Lung (tissue), 12 donors: Measurements from ENCODE around the gene STK24. TPM values are rescaled to one million over a fixed set of nuclear protein-coding genes. Genes with fewer than 3 reads are reported as not detected.

Experiments
- ATAC-seq: fragments of 200-7000 bp; cut with Tn5 transposase; one replicate; pipeline ENCODE4 v1.9.1; 2020; ENCODE audit warnings: moderate number of reproducible peaks; ENCODE audit not compliant: insufficient read depth, low FRiP score
- DNase-seq, 3 donors: peaks; one replicate each; pipeline ENCODE4 v3.0.0-alpha.2; 2013 to 2017
- H3K27ac ChIP-seq, 2 donors: one replicate each; pipeline ENCODE4 v1.5.1; 2013; ENCODE audit warnings: mild to moderate bottlenecking in 2 of 2, moderate library complexity in 2 of 2, control low read depth in 1 of 2, inconsistent platforms in 1 of 2, low read depth in 1 of 2, low read length in 1 of 2
- H3K27me3 ChIP-seq, 3 donors: one replicate each; pipeline ENCODE4 v1.5.1; 2013; ENCODE audit warnings: low read length in 2 of 3; ENCODE audit not compliant: control insufficient read depth in 3 of 3, insufficient read depth in 3 of 3
- H3K36me3 ChIP-seq, 4 donors: one replicate each; pipeline ENCODE4 v1.5.1; 2013; ENCODE audit warnings: low read length in 4 of 4, mild to moderate bottlenecking in 1 of 4, moderate library complexity in 1 of 4; ENCODE audit not compliant: control insufficient read depth in 4 of 4, insufficient read depth in 4 of 4
- H3K4me1 ChIP-seq, 5 donors: one replicate each; pipeline ENCODE4 v1.5.1; 2013; ENCODE audit warnings: low read length in 5 of 5, mild to moderate bottlenecking in 2 of 5, moderate library complexity in 1 of 5; ENCODE audit not compliant: control insufficient read depth in 5 of 5, insufficient read depth in 5 of 5
- H3K4me3 ChIP-seq: one replicate; pipeline ENCODE4 v1.5.1; 2013; ENCODE audit warnings: mild to moderate bottlenecking, control low read depth, moderate library complexity
- H3K9ac ChIP-seq, 2 donors: one replicate each; pipeline ENCODE4 v1.5.1; 2013; ENCODE audit warnings: low read length in 2 of 2, control low read depth in 1 of 2; ENCODE audit not compliant: insufficient read depth in 1 of 2
- H3K9me3 ChIP-seq, 4 donors: one replicate each; pipeline ENCODE4 v1.5.1; 2013; ENCODE audit warnings: low read length in 3 of 4, mild to moderate bottlenecking in 1 of 4, moderate library complexity in 1 of 4; ENCODE audit not compliant: control insufficient read depth in 4 of 4, insufficient read depth in 3 of 4
- WGBS, 2 donors: extraction: QIAGEN DNeasy Blood & Tissue Kit; methylation state at CpG; one replicate each; pipeline ENCODE4 v1.1.7; 2013; 5-methylcytosine and 5-hydroxymethylcytosine counted together
- polyA plus RNA-seq, 2 donors: library from polyadenylated mRNA; stranded (reverse); fragments of 200-250 nt; gene quantifications; one replicate each; pipeline ENCODE4 v1.2.1, GENCODE V29; 2013
- total RNA-seq, 2 donors: library from RNA; depleted of rRNA in 1 of 2; stranded (reverse); fragments of >200 nt in 1 of 2; gene quantifications; one replicate each; pipeline ENCODE4 v1.2.1, GENCODE V29; 2014 to 2021
- TF ChIP-seq, protein P1 (sequence below): IDR thresholded peaks from 2 replicates; pipeline ENCODE4 v1.5.1; 2012; ENCODE audit warnings: mild to moderate bottlenecking; ENCODE audit errors: control extremely low read depth, extremely low read depth
- donor health status: control.
- donor health status: control.
- donor health status: Bipolar disorder and iron deficiency.
- donor health status: healthy.
- donor health status: DM: yes; HTN: yes; CAD: no.

The STK24 gene
- total and polyA plus RNA-seq, 4 donors, result 38.0 to 102 (median 64.5) TPM

DNA sequence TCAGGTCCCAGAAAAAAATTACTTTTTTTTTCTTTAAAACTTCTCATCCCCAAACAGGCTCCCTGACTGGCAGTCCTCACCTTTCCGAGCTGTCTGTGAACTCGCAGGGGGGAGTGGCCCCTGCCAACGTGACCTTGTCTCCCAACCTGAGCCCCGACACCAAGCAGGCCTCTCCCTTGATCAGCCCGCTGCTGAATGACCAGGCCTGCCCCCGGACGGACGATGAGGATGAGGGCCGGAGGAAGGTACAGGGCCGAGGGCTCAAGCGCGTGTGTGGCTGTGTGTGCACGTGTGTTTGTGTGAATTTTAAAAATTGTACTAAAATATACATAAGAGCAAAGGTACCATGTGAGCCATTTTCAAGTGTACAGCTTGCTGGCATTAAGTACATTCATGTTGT, 167.6 kb downstream of the STK24 start:
- Histone ChIP-seq H3K4me1 (peaks cover 0 to 16% (median 1%) of the 10 kb centered on the region in 5 donors), H3K9me3 (no peaks in the 10 kb centered on the region), H3K9ac (no peak overlapping the region), H3K27ac (no peak overlapping the region), H3K27me3 (no peaks in the 10 kb centered on the region), H3K36me3 (peaks cover 2 to 20% (median 5%) of the 10 kb centered on the region in 4 donors), H3K4me3 (no peak overlapping the region)
- TF ChIP-seq, protein P1, sequence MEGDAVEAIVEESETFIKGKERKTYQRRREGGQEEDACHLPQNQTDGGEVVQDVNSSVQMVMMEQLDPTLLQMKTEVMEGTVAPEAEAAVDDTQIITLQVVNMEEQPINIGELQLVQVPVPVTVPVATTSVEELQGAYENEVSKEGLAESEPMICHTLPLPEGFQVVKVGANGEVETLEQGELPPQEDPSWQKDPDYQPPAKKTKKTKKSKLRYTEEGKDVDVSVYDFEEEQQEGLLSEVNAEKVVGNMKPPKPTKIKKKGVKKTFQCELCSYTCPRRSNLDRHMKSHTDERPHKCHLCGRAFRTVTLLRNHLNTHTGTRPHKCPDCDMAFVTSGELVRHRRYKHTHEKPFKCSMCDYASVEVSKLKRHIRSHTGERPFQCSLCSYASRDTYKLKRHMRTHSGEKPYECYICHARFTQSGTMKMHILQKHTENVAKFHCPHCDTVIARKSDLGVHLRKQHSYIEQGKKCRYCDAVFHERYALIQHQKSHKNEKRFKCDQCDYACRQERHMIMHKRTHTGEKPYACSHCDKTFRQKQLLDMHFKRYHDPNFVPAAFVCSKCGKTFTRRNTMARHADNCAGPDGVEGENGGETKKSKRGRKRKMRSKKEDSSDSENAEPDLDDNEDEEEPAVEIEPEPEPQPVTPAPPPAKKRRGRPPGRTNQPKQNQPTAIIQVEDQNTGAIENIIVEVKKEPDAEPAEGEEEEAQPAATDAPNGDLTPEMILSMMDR, result no peak
- 96 to 98% methylated on average over 13 of the region's 13 CpGs for WGBS, 2 donors
- no peak for DNase-seq
- ATAC-seq, result no peak

- TF ChIP-seq, protein P1, result no peak
- Histone ChIP-seq H3K4me3 (no peak overlapping the region), H3K9me3 (no peaks in the 10 kb centered on the region), H3K9ac (no peak overlapping the region), H3K27ac (no peak overlapping the region), H3K4me1 (peaks cover 0 to 16% (median 1%) of the 10 kb centered on the region in 5 donors), H3K27me3 (no peaks in the 10 kb centered on the region), H3K36me3 (peaks cover 2 to 19% (median 4%) of the 10 kb centered on the region in 4 donors)
- WGBS, 2 donors, result 92 to 95% methylated on average over 4 of the region's 4 CpGs
- no peak for DNase-seq
- no peak for ATAC-seq
Observed at GRCh38 chr13:98407575-98407974, 169.3 kb downstream of the STK24 start.

GRCh38 chr13:98406971-98407370, 169.9 kb downstream of the STK24 start:
- Histone ChIP-seq H3K9ac (no peak overlapping the region), H3K36me3 (peaks cover 2 to 19% (median 4%) of the 10 kb centered on the region in 4 donors), H3K27me3 (no peaks in the 10 kb centered on the region), H3K27ac (no peak overlapping the region), H3K4me1 (peaks cover 0 to 16% (median 1%) of the 10 kb centered on the region in 5 donors), H3K4me3 (no peak overlapping the region), H3K9me3 (no peaks in the 10 kb centered on the region)
- TF ChIP-seq, protein P1, result no peak
- whole genome bisulfite sequencing, 2 donors, result 92 to 95% methylated on average over 9 of the region's 9 CpGs
- no peak for DNase-seq
- no peak for ATAC-seq

- Histone ChIP-seq H3K27ac (no peak overlapping the region), H3K4me3 (no peak overlapping the region), H3K9ac (no peak overlapping the region), H3K27me3 (no peaks in the 10 kb centered on the region), H3K9me3 (no peaks in the 10 kb centered on the region), H3K4me1 (peaks cover 0 to 18% (median 1%) of the 10 kb centered on the region in 5 donors), H3K36me3 (peaks cover 2 to 15% (median 4%) of the 10 kb centered on the region in 4 donors)
- ATAC-seq (no peak), DNase-seq (peak in 2 of 3 donors; percentile 60 to 76)
- TF ChIP-seq, protein P1, result no peak
- 85 to 90% methylated on average over 9 of the region's 9 CpGs for WGBS, 2 donors
Observed at GRCh38 chr13:98406427-98406826, 170.5 kb downstream of the STK24 start.
